Endodermal cell (in vitro differentiated cells): ENCODE results near the gene GRIP2. TPM values are rescaled to one million over a fixed set of nuclear protein-coding genes. Genes with fewer than 3 reads are reported as not detected.

Experiments used
- DNase-seq: peaks from one replicate; pipeline ENCODE4 v3.0.0-alpha.2; 2017
- H3K27ac ChIP-seq: 2 replicates; pipeline ENCODE4 v1.5.1; 2013; ENCODE audit warnings: mild to moderate bottlenecking, low read depth, low read length, moderate library complexity
- H3K27me3 ChIP-seq: 2 replicates; pipeline ENCODE4 v1.6.1; 2013; ENCODE audit warnings: mild to moderate bottlenecking, low read length, moderate library complexity; ENCODE audit not compliant: insufficient read depth, control insufficient read depth, poor library complexity, severe bottlenecking
- H3K36me3 ChIP-seq: 2 replicates; pipeline ENCODE4 v1.7.0; 2013; ENCODE audit warnings: mild to moderate bottlenecking, low read length, moderate library complexity; ENCODE audit not compliant: control insufficient read depth, insufficient read depth
- H3K4me1 ChIP-seq: one replicate; pipeline ENCODE4 v1.7.0; 2013; ENCODE audit warnings: low read length; ENCODE audit not compliant: control insufficient read depth, insufficient read depth
- H3K4me3 ChIP-seq: 2 replicates; pipeline ENCODE4 v1.5.1; 2013; ENCODE audit warnings: mild to moderate bottlenecking, low read length, moderate library complexity
- H3K9ac ChIP-seq: 2 replicates; pipeline ENCODE4 v1.6.1; 2013; ENCODE audit warnings: mild to moderate bottlenecking, low read length, moderate library complexity; ENCODE audit not compliant: poor library complexity, severe bottlenecking; ENCODE audit errors: extremely low read depth
- H3K9me3 ChIP-seq: 2 replicates; pipeline ENCODE4 v1.6.1; 2013; ENCODE audit warnings: mild to moderate bottlenecking, low read length, moderate library complexity; ENCODE audit not compliant: control insufficient read depth
- H3K27ac Mint-ChIP-seq: 2 replicates; pipeline ENCODE4 v1.8.0; 2020; ENCODE audit warnings: mixed read lengths
- H3K27me3 Mint-ChIP-seq: 2 replicates; pipeline ENCODE4 v1.8.0; 2021; ENCODE audit warnings: mild to moderate bottlenecking, mixed read lengths; ENCODE audit not compliant: insufficient read depth
- H3K36me3 Mint-ChIP-seq: 2 replicates; pipeline ENCODE4 v1.8.0; 2020; ENCODE audit warnings: low read depth, mixed read lengths
- H3K4me1 Mint-ChIP-seq: 2 replicates; pipeline ENCODE4 v1.8.0; 2020; ENCODE audit warnings: mixed read lengths
- H3K4me3 Mint-ChIP-seq: 2 replicates; pipeline ENCODE4 v1.8.0; 2020; ENCODE audit warnings: mild to moderate bottlenecking, moderate library complexity, mixed read lengths
- H3K9me3 Mint-ChIP-seq: 2 replicates; pipeline ENCODE4 v1.8.0; 2020; ENCODE audit warnings: mild to moderate bottlenecking, mixed read lengths
- WGBS, 2 experiments: methylation state at CpG; one replicate each; pipeline versions ENCODE4 v1.1.5 to v1.1.7; 2013; ENCODE audit warnings: missing lambda C conversion rate in 2 of 2, mixed read lengths in 1 of 2; ENCODE audit not compliant: insufficient coverage in 1 of 2, insufficient read length in 1 of 2; 5-methylcytosine and 5-hydroxymethylcytosine counted together
- total RNA-seq, 2 donors: library from RNA; stranded (reverse); fragmentation: NEBNext Ultra II Directional in 1 of 2; extraction: Animal tissue kit (Norgen Biotek cat#: 25700) in 1 of 2; gene quantifications; 2 replicates in 1 of 2; 3 replicates in 1 of 2; pipeline ENCODE4 v1.2.1, GENCODE V29; 2021
- TF ChIP-seq, protein P1 (sequence below): fragments of 200-600 bp; sonication (generic); conservative IDR thresholded peaks from 2 replicates; pipeline ENCODE4 v1.5.0; 2021; ENCODE audit warnings: antibody characterized with exemption, mild to moderate bottlenecking

Gene GRIP2
- total RNA-seq, 2 donors from 2014 or later = 2.0 to 2.2 TPM

DNA sequence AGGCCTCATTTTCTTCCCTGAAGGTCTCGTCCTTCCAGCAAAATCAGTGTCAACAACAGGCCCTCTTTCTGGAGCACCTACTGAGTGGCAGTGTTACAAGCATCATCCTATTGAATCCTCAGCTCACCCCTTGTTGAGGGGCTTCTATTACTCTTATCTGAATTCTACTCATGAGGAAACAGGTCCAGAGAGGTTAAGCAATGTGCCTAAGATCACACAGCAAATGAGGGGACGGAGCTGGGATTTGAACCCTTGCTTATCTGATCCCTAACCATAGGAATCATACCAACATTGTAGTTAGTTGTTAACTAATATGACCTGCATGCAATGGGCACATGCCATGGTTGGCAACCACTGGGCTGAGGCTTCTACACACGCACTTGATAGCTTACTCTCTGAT, 74.7 kb downstream of the GRIP2 start:
- no peak overlapping the region for H3K27ac Mint-ChIP-seq
- H3K4me3 ChIP-seq = no peak overlapping the region
- H3K36me3 ChIP-seq = peaks cover 5% of the 10 kb centered on the region
- H3K36me3 Mint-ChIP-seq = peaks cover 13% of the 10 kb centered on the region
- TF ChIP-seq, protein P1, sequence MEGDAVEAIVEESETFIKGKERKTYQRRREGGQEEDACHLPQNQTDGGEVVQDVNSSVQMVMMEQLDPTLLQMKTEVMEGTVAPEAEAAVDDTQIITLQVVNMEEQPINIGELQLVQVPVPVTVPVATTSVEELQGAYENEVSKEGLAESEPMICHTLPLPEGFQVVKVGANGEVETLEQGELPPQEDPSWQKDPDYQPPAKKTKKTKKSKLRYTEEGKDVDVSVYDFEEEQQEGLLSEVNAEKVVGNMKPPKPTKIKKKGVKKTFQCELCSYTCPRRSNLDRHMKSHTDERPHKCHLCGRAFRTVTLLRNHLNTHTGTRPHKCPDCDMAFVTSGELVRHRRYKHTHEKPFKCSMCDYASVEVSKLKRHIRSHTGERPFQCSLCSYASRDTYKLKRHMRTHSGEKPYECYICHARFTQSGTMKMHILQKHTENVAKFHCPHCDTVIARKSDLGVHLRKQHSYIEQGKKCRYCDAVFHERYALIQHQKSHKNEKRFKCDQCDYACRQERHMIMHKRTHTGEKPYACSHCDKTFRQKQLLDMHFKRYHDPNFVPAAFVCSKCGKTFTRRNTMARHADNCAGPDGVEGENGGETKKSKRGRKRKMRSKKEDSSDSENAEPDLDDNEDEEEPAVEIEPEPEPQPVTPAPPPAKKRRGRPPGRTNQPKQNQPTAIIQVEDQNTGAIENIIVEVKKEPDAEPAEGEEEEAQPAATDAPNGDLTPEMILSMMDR = no peak
- H3K27me3 Mint-ChIP-seq = no peaks in the 10 kb centered on the region
- no peak overlapping the region for H3K27ac ChIP-seq
- no peaks in the 10 kb centered on the region for H3K27me3 ChIP-seq
- H3K4me1 ChIP-seq = peaks cover 7% of the 10 kb centered on the region
- H3K9ac ChIP-seq = no peak overlapping the region
- H3K9me3 ChIP-seq = no peaks in the 10 kb centered on the region
- no peak for DNase-seq
- WGBS, 2 experiments = 98 to 100% methylated on average over 3 of the region's 3 CpGs
- no peaks in the 10 kb centered on the region for H3K9me3 Mint-ChIP-seq
- H3K4me1 Mint-ChIP-seq = peaks cover 38% of the 10 kb centered on the region
- H3K4me3 Mint-ChIP-seq = no peak overlapping the region

DNA sequence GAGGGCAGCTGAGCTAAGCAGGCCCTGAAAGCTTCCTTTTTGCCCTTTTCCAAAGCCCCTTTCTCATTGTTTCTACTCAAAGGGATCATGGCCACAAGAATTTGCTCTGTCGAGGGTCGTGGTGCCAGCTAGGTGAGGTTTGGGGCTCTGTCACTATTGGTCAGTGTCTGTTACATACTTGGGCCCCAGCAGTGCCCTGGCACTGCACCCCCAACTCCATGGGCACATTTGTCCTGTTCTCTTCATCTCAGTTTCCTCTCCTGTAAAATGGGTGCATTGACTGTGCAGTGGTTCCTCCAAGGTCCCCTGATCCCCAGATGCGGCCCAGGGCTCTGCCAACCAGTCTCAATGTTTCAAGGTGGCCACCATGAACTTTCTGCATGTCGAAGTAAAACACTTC, 75.6 kb downstream of the GRIP2 start:
- peaks cover 7% of the 10 kb centered on the region for H3K4me1 ChIP-seq
- TF ChIP-seq, protein P1 = no peak
- Mint-ChIP-seq H3K27ac (no peak overlapping the region), H3K36me3 (peaks cover 18% of the 10 kb centered on the region), H3K4me1 (peaks cover 38% of the 10 kb centered on the region), H3K9me3 (no peaks in the 10 kb centered on the region), H3K4me3 (no peak overlapping the region), H3K27me3 (no peaks in the 10 kb centered on the region)
- H3K9ac ChIP-seq = no peak overlapping the region
- no peak overlapping the region for H3K4me3 ChIP-seq
- no peak overlapping the region for H3K27ac ChIP-seq
- H3K9me3 ChIP-seq = no peaks in the 10 kb centered on the region
- no peaks in the 10 kb centered on the region for H3K27me3 ChIP-seq
- no peak for DNase-seq
- WGBS, 2 experiments = 88 to 95% methylated on average over 4 of the region's 4 CpGs
- H3K36me3 ChIP-seq = peaks cover 13% of the 10 kb centered on the region

DNA sequence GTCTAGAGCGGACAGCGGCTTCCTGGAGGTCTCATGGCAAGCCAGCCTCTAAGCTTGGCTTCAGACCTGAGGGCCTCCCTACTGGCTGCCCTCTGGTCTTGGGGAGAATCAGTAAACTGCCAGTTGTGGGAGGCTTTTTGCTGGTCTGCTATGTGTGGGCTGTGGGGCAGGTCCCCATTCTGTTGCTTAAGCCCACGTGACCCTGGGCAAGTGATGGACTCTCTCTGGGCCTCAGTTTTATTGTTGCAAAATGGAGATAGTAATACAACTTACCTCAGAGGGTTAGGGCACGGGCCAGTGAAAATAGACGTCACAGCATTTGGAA, 76.0 kb downstream of the GRIP2 start:
- Histone ChIP-seq H3K36me3 (peaks cover 16% of the 10 kb centered on the region), H3K4me3 (no peak overlapping the region), H3K9me3 (no peaks in the 10 kb centered on the region), H3K4me1 (peaks cover 11% of the 10 kb centered on the region), H3K27ac (no peak overlapping the region), H3K9ac (no peak overlapping the region), H3K27me3 (no peaks in the 10 kb centered on the region)
- H3K9me3 Mint-ChIP-seq = no peaks in the 10 kb centered on the region
- H3K27ac Mint-ChIP-seq = no peak overlapping the region
- DNase-seq = no peak
- TF ChIP-seq, protein P1 = no peak
- H3K4me1 Mint-ChIP-seq = peaks cover 39% of the 10 kb centered on the region
- no peaks in the 10 kb centered on the region for H3K27me3 Mint-ChIP-seq
- peaks cover 22% of the 10 kb centered on the region for H3K36me3 Mint-ChIP-seq
- no peak overlapping the region for H3K4me3 Mint-ChIP-seq
- 92 to 94% methylated on average over 4 to 5 of the region's 5 CpGs for WGBS, 2 experiments
